ENCODE results near the gene MERTK. TPM values are rescaled to one million over a fixed set of nuclear protein-coding genes. Genes with fewer than 3 reads are reported as not detected.

The MERTK gene
- total RNA-seq, 2 donors from 2014 or later = 22.2 to 43.6 TPM

- no peaks in the 10 kb centered on the region for H3K36me3 ChIP-seq
Measured at GRCh38 chr2:112074506-112074905, 176.1 kb downstream of the MERTK start.

GRCh38 chr2:112075490-112076260, 177.3 kb downstream of the MERTK start:
- Histone ChIP-seq H3K27ac (no peak overlapping the region), H3K4me3 (no peak overlapping the region), H3K9me3 (no peaks in the 10 kb centered on the region), H3K36me3 (no peaks in the 10 kb centered on the region), H3K27me3 (replicated peaks; ENCODE audit: insufficient read depth) (no peaks in the 10 kb centered on the region), H3K4me1 (replicated peaks) (no peaks in the 10 kb centered on the region)
- 84% methylated on average over 8 of the region's 8 CpGs for WGBS
- TF ChIP-seq POLR2A (IDR thresholded peaks at IDR 0.05) (no peak), CTCF (IDR thresholded peaks at IDR 0.05) (no peak), POLR2AphosphoS5 (IDR thresholded peaks at IDR 0.05) (no peak)
- intact Hi-C loops (cut with DNase I) = no loop called here
- no peak for DNase-seq (ENCODE audit: low spot score)

More at GRCh38 chr2:112074506-112074905, 176.1 kb downstream of the MERTK start:
- TF ChIP-seq POLR2AphosphoS5 (IDR thresholded peaks at IDR 0.05) (no peak), POLR2A (IDR thresholded peaks at IDR 0.05) (no peak), CTCF (IDR thresholded peaks at IDR 0.05) (no peak)
- no peak for DNase-seq (ENCODE audit: low spot score)
- Histone ChIP-seq H3K9me3 (no peaks in the 10 kb centered on the region), H3K27me3 (replicated peaks; ENCODE audit: insufficient read depth) (no peaks in the 10 kb centered on the region), H3K4me3 (no peak overlapping the region), H3K4me1 (replicated peaks) (no peaks in the 10 kb centered on the region), H3K27ac (no peak overlapping the region)
- intact Hi-C loops (cut with DNase I) = no loop called here
- 98% methylated on average over 1 of the region's 1 CpG for WGBS

GRCh38 chr2:112077814-112078213, 179.4 kb downstream of the MERTK start:
- TF ChIP-seq CTCF (IDR thresholded peaks at IDR 0.05) = no peak

More at GRCh38 chr2:112077814-112078213, 179.4 kb downstream of the MERTK start:
- Histone ChIP-seq H3K36me3 (peaks cover 0 to 9% of the 10 kb centered on the region in 2 donors), H3K27ac (no peak overlapping the region), H3K4me3 (no peak overlapping the region), H3K4me1 (replicated peaks) (no peaks in the 10 kb centered on the region), H3K27me3 (replicated peaks; ENCODE audit: insufficient read depth) (no peaks in the 10 kb centered on the region), H3K9me3 (no peaks in the 10 kb centered on the region)
- DNase-seq (ENCODE audit: low spot score) = no peak
- intact Hi-C loops (cut with DNase I) = no loop called here
- 57% methylated on average over 1 of the region's 1 CpG for WGBS

Small RNAs within 50 kb of the gene (small RNA-seq; reads per million reads assigned to genes)
- 0 reads per million in 2 donors for gene RN7SL297P

Other genes with a start within 250 kb of the MERTK start
- 10 to 100 TPM; 48.6 to 49.7 TPM for gene ANAPC1, start 14.4 kb upstream of the MERTK start, total RNA-seq
- 10 to 100 TPM; 21.5 to 60.7 TPM for gene TMEM87B, start 156.7 kb downstream of the MERTK start, total RNA-seq
- 1 to 10 TPM; 3.0 to 4.0 TPM for gene FBLN7, start 239.8 kb downstream of the MERTK start, total RNA-seq